Kidney tubule cell (primary cell): ENCODE measurements around the gene UTP4.
A peak's percentile ranks its signal among the peaks of the same experiment; 100 is the strongest.

ENCODE experiments used
- DNase-seq: peaks from one replicate; pipeline ENCODE4 v3.0.0-alpha.2; 2018; ENCODE audit warnings: low spot score

UTP4 gene

DNA sequence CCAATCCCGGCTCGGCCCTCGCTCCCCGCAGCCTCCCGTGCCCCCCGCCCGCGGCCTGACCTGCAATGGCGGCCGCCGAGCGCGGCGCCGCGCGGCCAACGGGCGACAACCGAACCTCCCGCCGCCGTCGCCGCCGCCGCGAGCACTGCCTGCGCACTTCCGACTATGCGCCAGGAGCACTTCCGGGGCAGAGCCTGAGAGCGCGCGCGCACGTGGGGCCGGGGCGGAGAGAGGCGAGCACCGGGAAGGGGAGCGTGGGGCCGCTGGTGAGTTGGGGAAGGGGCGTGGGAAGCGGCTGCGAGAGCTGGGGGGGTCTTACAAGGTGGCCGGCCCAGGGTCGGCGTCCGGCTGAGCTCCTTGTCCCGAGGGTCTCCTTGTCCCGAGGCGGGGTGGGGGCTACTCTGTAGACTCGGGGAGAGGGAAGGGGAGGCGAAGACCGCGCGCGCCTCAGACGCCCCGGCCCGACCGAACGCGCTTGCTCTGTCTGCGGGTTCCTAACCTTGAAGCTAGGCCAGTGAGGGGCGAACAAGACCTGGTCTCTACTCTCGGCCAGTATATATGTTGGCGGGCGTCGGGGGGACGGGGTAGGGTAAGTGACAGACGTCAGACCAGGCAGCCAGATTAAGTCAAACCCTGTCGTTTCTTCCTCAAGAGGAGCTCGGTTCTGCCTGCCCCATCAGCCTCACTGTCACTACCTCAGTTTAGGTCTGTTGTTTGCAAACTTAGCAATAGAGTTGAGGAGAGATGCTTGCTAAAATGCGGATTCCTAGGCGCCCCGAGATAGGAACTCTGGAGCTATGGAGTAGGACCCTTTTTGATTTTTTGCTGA is at the start of gene UTP4, which contains the start of gene CHTF8:
Gene UTP4, plus strand, starts transcription at position 226 of the 829 bp plus-strand sequence. CDS start 811 bp downstream, outside the sequence.
Gene CHTF8, minus strand, starts transcription at position 165 of the 829 bp plus-strand sequence. CDS start 11,130 bp downstream, outside the sequence.
- peak; percentile 88 for DNase-seq

DNA sequence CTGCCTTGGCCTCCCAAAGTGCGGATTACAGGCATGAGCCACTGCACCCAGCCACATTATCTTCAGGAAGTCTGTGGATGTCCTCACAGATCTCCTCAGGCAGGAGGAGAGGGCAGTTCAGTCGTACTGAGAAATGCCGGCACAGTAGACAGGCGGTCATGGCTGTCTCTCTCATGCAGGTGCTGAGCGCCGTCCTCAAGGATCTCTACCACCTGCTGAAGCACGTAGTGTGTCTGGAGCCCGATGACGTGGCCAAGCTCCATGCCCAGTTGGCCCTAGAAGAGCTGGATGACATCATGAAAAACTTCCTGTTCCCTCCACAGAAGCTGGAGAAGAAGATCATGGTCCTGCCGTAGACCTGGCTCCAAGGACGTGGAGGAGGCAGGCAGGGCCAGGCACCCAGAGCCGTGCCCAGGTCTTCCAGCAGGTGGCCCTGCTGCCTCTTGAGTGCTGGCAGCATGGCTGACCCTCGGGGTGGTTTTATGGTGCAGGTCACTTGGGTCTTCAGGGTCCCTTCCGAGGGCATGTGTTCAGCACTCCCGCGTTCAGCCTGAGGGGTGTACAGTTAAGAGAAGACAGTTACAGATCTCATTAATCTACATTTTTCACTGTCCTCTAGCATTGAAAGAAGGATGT is 49.0 kb upstream of the UTP4 start:
- no peak for DNase-seq

DNA sequence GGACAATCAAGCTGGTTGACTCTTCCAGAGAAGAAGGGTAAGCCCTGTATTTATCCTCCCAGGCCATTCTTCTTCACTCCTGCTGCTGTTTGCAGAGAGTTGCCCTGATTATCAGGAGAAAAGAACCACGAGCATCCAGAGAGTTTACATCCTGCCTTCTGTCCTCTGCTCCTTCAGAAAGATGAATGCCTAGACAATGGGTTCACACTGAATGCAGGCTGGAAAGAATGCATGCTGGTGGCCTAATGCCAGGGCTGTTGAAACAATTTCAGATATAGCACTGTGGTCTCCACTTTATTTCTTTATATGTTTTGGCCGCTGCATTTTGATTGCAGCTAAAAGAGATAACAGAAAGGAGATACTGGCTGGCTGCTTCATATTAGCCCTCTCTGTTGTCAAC is 48.2 kb upstream of the UTP4 start:
- no peak for DNase-seq

DNA sequence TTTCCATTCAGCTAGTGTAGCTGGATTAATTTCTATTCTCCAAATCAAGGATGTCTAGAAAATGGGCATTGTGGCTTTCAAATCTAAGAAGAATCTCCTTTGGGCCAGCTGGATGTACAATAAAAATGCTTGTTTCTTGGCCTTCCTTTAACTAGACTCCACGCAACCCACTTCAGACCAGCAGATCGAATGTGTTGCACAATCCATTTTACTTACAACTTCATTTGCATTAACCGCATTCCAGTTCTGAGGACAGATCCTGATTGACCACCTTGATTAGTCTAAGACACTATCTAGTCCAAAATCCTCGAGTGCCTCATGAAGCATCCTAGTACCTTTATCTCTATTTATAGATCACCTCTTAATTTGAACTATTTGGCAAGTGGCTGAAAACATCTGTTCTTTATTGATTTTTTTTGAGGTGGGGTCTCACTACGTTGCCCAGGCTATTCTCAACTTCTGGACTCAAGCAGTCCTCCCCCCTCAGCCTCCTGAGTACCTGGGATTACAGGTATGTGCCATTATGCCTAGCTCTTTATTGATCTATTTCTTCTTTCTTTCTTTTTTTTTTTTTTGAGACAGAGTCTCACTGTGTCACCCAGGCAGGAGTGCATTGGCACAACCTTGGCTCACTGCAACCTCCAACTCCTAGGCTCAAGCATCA is 47.3 kb upstream of the UTP4 start:
- no peak for DNase-seq

DNA sequence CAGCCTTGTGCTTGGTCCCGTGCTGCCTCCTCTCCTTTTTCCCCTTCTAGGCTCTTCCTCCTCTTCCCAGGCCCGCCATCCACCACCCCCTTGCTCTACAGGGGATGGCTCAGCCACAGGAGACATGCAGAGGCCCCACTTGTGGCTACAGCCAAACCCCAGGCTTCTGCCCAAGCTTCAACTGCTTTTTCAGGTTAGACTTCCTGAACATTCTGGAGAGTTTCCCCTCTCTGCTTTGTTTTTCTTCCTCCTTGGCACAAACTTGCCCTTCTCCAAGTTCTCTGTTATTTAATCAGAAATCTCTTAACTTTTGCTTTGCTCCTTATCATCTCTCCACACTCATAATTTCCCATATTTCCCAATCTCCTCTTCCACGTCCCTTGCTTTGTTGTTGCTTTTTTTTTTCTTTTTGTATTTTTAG is 45.3 kb upstream of the UTP4 start:
- no peak for DNase-seq

DNA sequence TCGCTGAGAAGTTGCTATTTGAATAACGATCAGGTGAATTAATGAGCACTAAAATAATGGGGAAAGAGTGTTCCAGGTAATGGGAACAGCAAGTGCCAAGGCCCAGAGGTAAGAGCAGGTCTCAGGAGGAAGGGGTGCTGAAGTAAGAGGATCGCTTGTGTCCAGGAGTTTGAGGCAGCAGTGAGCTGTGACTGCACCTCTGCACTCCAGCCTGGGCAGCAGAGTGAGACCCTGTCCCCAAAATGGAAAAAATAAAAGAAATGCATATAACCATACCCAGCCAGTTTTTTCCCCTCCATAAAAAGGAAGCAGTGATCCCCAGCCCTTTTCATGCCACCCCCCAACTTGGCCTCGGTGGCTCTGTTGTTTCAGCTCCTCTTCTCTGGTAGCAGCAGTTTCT is 43.8 kb upstream of the UTP4 start:
- no peak for DNase-seq

DNA sequence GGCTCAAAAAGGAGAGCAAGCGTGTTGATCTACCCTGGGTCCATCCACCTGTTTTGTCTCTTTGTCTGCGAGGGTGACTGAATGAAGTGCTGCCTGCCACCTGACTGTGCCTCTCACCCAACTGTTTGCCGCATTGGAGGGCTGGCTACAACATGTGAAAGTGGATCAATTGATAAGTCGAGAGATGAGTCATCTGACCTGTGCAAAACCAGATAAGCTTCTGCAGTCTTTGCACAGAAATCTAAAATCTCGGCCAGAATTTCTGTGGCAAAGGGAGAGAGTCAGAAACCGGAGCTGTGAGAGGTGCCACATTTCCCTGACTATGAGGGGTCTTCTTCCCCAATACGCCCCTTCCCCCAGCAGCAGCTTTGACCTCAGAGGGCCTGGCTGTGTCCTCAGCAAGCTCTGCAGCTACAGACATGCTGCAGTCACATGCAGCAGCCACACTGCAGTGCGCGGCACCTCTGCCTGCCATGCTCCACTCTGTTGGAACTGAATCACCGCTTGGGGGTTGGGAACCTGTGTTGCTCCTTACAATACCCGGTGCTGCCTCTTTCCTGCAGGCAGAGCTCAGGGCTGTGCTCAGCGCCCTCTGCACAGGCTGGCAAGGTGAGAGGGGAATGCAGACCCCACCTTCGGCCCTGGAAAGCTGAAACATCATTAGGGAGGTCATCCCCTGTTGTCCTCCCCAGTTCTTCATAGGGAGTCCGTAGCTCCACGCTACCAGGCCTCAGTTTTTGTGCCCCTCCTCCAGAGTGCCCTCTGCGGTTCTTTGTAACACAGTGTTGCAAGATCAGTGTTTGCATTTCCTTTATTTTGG is 43.1 kb upstream of the UTP4 start:
- DNase-seq, result peak; percentile 30

DNA sequence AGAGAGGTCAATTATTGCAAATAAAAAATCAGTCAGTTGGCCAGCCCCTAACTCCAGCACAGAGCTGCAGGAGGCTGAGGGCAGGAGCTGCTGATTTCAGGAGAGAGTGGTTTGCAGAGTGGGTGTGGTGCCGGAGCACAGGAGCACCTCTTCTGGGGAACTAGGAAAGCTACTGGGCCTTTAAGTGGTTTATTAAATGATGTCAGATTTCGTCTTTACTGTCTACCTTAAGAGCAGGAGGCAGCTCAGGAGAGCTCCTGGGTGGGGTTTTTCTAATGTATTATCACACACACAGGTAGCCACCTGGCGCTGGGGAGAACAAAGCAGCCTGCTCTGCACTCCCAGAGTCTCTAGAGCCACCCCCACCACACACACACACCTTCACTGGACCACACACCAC is 38.5 kb upstream of the UTP4 start:
- no peak for DNase-seq

DNA sequence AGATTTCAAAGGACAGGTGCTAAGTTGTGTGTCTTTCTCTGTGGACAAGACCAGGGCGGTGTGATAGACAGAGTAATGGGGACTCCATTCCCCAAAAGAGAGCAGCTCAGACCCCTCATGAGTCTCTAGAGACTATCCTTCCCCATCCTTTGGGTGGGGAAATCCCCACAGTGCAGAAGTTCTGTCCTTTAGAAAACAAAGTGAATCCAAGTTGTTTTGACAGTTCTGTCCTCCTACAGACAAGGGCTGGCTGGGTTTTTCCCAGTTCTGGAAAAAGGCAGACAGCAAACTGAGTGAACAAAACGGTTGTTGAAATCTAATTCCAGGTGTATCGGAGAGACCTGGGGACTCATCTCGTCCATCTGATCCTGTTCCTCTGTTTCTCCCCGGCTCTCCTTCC is 37.9 kb upstream of the UTP4 start:
- DNase-seq, result no peak

DNA sequence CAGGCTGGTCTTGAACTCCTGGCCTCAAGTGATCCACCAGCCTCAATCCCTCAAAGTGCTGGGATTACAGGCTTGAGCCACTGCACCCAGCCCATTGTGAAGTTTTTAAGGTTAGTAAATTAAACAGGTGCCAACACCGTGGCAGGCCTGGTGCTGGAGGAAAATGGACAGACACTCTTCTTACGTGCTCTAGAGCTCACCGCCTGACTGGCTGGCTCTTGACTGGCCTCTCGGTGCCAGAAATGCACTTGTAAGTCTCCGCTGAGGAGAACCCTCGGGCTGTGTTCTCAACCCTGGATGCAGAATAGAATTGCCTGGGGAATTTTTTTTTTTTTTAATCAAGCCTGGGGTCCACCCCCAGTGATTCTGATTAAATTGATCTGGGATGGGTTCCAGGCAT is 37.3 kb upstream of the UTP4 start:
- DNase-seq, result no peak

DNA sequence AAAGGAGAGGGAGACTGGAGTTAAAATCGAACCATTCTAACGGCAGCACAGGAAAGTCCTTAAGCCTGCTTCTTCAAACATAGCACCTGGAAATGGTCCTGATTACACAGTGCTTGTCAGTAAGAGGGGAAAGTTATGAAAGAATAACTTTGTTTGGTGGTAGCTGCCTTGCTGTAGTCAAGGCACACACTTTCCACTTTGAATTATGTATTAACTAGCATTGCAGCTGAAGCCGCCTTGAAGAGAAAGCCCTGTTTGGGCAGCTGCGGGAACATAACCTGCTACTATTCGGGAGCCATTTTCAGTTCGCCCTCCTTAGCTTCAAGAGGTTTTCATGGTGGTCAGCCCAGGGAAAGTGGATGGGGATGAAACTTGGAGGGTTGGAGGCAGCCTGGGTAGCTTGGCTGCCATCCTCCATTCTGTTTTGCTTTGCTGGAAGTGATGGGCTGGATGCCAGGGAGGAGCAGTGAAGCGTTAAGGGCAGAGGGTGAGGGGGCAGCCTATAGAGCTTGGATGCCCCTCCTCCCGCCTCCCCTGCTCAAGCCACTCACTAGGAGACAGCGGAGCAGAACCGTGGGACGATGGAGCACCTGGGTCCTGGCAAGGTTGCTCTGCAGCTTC is 32.3 kb upstream of the UTP4 start:
- DNase-seq, result peak; percentile 73

DNA sequence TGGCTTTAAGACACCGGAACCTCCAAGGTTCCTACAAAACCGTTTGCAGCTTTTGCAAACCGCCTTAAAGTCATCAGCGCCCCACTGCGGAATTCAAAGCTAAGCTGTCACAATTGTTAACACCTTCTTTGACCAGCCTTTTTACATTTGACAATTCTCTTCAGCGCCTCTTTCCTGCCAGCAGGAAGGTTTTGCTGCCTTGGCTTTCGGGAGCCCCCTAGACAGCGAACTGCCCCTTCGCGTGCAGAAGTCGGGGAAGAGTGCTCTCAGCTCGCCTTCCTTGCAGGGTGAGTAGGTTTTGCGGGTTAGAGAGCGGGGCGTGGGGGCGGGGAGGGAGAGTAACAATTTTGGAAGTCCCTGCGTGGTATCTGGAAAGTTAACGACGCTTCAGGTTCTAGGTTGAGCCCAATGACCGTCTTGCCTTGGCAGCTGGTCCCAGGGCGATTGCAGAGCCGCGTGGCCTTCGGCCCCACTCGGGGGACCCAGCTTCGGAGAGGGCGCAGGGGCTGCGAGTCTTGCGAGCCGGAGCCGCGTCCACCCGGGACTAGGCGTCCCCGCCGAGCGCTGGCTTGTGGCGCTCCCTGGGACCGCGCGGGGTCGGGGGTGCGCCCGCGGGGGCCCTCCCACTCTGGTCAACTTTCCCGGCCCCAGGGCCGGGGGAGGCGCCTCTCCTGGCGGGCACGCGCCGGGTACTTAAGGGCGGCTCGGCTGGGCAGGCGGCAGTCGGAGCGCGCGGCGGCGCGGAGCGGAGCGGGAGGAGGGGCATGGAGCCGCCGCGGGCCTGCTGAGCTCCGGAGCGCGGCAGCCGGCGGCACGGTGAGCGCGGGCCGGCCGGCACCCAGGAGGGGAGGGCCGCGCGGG is 26.7 kb upstream of the UTP4 start, which contains the start of gene HAS3:
Gene HAS3, plus strand, starts transcription at position 153 of the 861 bp plus-strand sequence. CDS start 3,743 bp downstream, outside the sequence.
- peak; percentile 82 for DNase-seq

DNA sequence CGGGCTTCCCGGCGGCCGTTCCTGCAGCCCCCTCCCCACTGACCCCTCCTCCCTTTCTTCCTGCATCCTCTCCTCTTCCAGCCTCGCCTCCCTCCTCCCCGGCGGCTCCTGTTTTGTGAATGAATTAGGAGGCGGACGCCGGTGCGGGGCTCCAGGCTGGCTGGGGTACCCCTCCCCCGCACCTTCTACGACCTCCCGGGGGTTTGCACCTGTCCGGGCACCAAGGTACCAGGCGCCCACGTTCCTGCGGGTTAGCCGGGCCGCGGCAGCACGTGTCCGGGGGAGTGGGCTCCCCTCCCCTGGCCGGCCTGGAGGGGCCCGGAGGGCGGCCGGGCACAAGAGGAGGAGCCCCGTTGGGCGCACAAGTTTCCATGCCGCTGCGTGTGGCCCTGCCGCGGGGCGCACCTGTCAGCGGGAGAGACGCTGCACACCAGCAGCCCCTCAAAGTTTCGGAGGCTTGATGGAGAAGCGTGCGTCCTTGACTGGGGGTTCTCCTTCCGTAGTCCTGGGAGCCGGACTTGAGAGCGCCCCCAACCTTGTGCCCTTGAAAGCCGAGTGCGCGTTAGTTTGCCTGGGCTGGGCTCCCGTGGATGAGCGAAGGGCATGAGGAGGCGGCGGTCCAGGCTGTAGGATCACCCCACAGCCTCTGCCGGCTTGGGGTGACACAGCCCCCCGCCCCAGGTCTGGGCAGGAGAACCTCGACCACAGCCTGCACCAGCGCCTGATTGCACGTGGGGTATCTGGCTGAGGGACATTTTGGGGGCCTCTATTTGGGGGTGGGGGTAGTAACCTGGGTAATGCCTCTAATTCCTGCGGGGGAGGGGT is 25.7 kb upstream of the UTP4 start:
- no peak for DNase-seq

DNA sequence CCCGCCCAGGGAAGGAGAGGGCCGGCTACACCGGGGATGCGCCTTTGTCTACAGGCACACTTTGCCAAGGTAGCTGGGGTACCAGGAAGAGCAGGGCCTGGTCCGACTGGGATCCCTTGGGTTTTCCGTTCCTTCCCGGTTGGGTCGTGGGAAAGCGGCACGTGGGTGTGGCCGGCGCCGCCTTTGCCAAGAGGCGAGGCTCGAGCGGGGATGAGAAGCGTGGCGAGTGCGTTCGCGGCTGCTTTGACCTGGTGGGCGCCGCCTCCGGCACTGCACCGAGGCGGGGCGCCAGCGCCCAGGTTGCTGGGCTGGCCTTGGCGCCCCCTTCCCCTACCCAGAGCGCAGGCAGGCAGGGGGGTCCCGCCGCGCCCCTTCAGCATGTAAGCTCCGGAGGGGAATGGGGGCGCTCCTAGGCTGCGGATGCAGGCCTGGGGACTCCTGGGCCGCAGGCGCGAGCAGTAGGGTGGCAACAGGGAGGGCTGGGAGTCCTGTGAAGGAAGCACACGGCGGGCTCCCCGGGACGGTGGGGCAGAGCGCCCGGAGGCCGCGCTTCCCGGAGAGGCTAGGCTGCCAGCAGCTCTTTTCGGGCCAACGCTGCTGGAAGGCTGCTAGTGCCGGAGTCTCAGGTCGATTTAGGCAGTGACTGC is 25.0 kb upstream of the UTP4 start:
- peak; percentile 42 for DNase-seq

DNA sequence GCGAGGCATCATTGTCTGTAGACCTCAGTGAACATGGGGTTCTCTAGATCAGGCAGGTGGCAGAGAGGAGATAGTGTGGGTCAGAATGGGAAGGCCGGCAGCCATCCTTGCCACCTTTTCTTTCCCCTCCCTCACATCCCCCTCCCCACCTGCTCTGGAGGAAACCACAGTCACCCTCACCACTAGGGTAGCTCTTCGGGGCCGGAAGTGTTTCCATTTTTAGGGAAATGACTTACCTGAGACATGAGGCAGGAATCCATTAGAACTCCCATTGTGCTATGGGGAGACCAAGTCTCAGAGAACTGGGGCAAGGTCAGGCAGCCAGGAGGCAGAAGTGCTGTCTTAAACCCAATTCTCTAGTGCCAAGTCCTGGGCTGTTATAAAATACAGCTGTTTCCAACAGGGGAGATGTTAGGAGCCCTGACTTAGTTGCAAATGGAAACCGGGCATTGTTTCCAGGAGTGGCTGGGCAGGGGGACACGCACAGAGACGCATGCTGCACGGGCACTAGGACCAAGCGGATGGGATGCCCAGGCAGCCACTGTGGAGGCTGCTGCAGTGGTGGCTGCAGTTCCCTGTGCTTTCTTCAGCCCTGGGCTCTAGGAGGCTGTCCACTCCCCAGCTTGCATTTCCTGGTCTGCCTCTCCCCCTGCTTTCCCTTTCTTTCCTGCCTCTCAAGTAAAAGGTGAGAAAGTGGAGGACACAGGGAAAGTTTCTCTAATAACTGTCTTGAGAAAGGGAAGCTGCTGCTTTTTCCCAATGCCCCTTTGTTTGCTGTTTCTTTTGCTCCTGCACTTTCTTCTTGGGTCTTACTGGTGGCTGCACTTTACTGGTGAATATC is 24.2 kb upstream of the UTP4 start:
- DNase-seq, result peak; percentile 30

DNA sequence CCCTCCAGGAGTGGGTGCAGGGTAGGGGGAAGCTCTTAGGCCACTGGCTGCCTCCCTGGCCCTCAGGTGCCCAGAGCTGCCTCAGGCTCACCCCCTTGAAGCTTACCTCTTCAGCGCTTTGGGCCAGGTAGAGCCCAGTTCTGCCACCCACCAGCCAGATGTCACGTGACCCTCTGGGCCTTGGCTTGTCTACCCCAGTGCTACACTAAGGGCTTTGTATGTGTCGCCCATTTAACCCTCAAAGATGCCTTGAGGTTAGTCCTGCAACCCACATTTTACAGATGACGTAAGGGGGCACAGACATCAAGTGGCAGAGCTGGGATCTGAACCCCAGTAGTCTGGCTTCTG is 23.6 kb upstream of the UTP4 start:
- DNase-seq, result no peak

DNA sequence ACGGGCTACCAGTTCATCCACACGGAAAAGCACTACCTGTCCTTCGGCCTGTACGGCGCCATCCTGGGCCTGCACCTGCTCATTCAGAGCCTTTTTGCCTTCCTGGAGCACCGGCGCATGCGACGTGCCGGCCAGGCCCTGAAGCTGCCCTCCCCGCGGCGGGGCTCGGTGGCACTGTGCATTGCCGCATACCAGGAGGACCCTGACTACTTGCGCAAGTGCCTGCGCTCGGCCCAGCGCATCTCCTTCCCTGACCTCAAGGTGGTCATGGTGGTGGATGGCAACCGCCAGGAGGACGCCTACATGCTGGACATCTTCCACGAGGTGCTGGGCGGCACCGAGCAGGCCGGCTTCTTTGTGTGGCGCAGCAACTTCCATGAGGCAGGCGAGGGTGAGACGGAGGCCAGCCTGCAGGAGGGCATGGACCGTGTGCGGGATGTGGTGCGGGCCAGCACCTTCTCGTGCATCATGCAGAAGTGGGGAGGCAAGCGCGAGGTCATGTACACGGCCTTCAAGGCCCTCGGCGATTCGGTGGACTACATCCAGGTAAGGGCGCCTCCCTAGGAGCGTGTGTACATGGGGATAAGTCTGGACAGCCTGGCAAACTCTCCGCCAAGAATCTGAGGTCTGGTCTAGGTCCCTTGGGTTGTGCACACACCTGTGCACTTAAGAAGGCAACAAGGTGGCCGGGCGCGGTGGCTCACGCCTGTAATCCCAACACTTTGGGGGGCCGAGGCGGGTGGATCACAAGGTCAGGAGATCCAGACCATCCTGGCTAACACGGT is 22.8 kb upstream of the UTP4 start:
- DNase-seq, result no peak
